HepG2 (cell line): ENCODE data around the gene SFXN2.

Experiments used
- FOXM1 ChIP-seq: sonication (generic); formaldehyde crosslinking; IDR thresholded peaks from 2 replicates; pipeline ENCODE4 v1.5.0; 2020; ENCODE audit warnings: missing genetic modification reagents
- RAD21 ChIP-seq: fragments of 450-650 bp; formaldehyde crosslinking; IDR thresholded peaks from 2 replicates; pipeline ENCODE4 v1.5.0; 2020; ENCODE audit warnings: mild to moderate bottlenecking
- ZBTB26 ChIP-seq: IDR thresholded peaks from 2 replicates; pipeline ENCODE4 v1.6.1; 2016; ENCODE audit warnings: missing compliant biosample characterization, missing genetic modification reagents, borderline replicate concordance
- ZNF317 ChIP-seq: sonication (generic); formaldehyde crosslinking; IDR thresholded peaks from 2 replicates; pipeline ENCODE4 v1.5.0; 2020; ENCODE audit warnings: mild to moderate bottlenecking, missing genetic modification reagents
- ZNF512 ChIP-seq: sonication (generic); formaldehyde crosslinking; IDR thresholded peaks from 2 replicates; pipeline ENCODE4 v1.4.0; 2020; ENCODE audit warnings: mild to moderate bottlenecking, missing genetic modification reagents
- ZNF773 ChIP-seq: sonication (generic); formaldehyde crosslinking; IDR thresholded peaks from 2 replicates; pipeline ENCODE4 v1.4.0; 2020; ENCODE audit warnings: missing genetic modification reagents, borderline replicate concordance
- TF ChIP-seq, protein P1 (sequence below): IDR thresholded peaks from 2 replicates; pipeline ENCODE4 v1.6.1; 2012; ENCODE audit warnings: inconsistent platforms
- TF ChIP-seq, protein P2 (sequence below): sonication (generic); formaldehyde crosslinking; IDR thresholded peaks from 2 replicates; pipeline ENCODE4 v1.5.0; 2020; ENCODE audit warnings: mild to moderate bottlenecking, missing genetic modification reagents, moderate library complexity

DNA sequence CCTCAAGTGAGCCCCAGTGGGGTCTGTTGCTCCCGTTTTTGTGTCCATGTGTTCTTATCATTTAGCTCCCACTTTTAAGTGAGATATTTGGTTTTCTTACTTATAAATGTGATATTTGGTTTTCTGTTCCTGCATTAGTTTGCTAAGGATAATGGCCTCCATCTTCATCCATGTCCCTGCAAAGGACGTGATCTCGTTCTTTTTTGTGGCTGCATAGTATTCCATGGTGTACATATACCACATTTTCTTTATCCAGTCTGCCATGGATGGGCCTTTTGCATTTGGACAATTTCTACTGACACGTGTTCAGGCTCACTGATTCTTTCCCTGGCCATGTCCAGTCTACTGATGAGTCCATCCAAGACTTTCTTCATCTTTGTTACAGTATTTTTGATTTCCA lies 9.6 kb downstream of the SFXN2 start:
- TF ChIP-seq, protein P1, sequence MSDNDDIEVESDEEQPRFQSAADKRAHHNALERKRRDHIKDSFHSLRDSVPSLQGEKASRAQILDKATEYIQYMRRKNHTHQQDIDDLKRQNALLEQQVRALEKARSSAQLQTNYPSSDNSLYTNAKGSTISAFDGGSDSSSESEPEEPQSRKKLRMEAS, result no peak
- TF ChIP-seq, protein P2, sequence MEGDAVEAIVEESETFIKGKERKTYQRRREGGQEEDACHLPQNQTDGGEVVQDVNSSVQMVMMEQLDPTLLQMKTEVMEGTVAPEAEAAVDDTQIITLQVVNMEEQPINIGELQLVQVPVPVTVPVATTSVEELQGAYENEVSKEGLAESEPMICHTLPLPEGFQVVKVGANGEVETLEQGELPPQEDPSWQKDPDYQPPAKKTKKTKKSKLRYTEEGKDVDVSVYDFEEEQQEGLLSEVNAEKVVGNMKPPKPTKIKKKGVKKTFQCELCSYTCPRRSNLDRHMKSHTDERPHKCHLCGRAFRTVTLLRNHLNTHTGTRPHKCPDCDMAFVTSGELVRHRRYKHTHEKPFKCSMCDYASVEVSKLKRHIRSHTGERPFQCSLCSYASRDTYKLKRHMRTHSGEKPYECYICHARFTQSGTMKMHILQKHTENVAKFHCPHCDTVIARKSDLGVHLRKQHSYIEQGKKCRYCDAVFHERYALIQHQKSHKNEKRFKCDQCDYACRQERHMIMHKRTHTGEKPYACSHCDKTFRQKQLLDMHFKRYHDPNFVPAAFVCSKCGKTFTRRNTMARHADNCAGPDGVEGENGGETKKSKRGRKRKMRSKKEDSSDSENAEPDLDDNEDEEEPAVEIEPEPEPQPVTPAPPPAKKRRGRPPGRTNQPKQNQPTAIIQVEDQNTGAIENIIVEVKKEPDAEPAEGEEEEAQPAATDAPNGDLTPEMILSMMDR (CRISPR knock-in tag), result no peak
- TF ChIP-seq RAD21 (no peak), ZNF317 (CRISPR knock-in tag) (no peak), ZNF773 (no peak), ZNF512 (CRISPR knock-in tag) (no peak), FOXM1 (CRISPR knock-in tag) (no peak), ZBTB26 (CRISPR knock-in tag) (no peak)
